Stimulated activated CD8-positive, alpha-beta memory T cell treated with anti-CD3 and anti-CD28 coated beads, Interleukin-2, amount 100 ng/mL, for 1 hour (primary cell): ENCODE results near the gene KIRREL3.

Source experiments
- DNase-seq, 2 donors: peaks; one replicate each; pipeline ENCODE4 v3.0.0-alpha.2; 2020; ENCODE audit warnings: low read depth in 2 of 2

Gene KIRREL3

GRCh38 chr11:126870021-126870420, 130.5 kb downstream of the KIRREL3 start:
- DNase-seq: no peak

GRCh38 chr11:126868741-126869140, 131.8 kb downstream of the KIRREL3 start:
- no peak for DNase-seq

GRCh38 chr11:126864934-126865333, 135.6 kb downstream of the KIRREL3 start:
- no peak for DNase-seq

GRCh38 chr11:126863294-126863997, 137.1 kb downstream of the KIRREL3 start:
- no peak for DNase-seq

- DNase-seq: no peak
Observed at GRCh38 chr11:126862664-126863243, 137.8 kb downstream of the KIRREL3 start.

- DNase-seq: no peak
Observed at GRCh38 chr11:126861796-126862459, 138.6 kb downstream of the KIRREL3 start.

DNA sequence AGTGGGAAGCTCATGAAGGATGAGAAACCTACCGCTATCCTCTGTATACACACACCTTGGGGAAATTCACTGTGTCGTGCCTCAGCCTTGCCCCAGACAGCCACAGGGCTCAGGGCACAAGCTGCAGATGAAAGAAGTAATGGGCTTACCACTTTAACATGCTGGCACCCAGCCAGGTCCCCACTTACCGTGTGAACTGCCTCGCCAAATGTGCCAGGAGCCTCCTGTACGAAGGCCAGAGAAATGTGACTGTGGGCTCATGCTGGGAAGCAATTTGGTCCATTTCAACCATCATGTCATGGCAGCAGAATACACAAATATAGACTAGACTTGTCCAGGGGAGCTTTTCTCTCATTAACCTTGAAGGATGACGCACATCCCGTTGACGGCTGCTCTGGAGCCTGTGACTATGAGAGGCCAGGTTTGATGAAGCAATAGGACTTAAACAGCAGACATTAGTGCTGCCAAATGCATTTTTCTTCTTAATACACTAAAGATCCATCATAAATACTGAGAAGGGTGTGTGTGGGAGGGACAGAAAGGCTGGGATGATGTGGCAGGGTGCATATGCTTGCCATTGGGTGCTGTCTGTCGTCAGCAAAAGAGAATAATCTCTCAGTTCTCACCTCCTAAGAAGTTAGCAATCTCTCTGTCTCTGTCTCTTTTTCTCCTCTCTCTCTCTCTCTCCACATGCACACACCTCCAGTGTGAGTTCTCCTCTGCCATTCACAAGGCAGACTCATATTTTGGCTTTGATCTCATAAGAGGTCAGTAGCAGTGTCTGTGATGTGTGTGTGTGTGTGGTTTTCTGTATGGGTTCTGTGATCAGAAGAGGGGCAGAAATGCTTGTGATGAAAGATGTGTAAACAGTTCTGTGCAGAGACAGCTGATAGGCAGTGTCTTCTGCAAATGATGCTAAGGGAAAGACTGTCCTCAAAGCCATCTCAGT, 142.4 kb downstream of the KIRREL3 start:
- DNase-seq: no peak

- no peak for DNase-seq
Observed at GRCh38 chr11:126855536-126855935, 145.0 kb downstream of the KIRREL3 start.

DNA sequence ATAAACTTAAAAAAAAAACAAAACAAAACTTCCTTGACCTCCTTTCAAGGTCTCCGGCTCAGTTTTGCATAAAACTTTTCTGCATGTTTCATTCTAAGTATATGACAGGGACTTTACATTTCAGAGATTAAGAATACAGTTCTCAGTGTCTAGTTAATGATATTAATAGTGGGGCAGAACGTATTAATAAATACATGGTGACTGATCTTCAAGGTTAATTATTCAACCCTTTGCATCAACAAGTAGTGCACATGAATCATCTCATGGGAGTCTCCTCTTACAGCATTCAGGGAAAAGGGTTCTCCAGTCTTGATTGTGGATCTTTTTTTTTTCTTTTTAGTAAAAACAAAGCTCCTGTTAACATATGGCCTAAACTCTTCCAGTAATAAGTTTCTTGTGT, 146.8 kb downstream of the KIRREL3 start:
- DNase-seq: no peak

GRCh38 chr11:126844789-126845188, 155.8 kb downstream of the KIRREL3 start:
- no peak for DNase-seq

- no peak for DNase-seq
Observed at GRCh38 chr11:126843096-126843495, 157.5 kb downstream of the KIRREL3 start.

DNA sequence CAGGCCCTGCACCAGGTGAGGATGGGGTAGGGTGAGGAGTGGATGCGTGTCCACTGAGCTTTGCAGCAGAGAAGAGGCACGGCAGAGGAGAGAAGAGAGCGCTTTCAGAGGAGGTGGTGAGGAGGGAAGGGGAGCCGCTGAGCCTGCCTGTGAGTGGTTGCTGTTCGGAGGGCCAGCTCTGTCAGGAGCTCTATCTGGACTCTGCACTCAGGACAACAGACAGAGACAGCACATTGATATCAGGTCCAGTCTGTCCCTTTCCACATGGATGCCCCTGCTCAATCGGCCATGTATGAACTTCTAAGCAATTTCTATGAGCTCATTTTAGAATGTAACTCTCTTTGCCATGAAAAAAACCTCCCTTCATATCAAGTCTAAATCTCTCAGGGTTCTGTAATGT, 158.6 kb downstream of the KIRREL3 start:
- DNase-seq: no peak

DNA sequence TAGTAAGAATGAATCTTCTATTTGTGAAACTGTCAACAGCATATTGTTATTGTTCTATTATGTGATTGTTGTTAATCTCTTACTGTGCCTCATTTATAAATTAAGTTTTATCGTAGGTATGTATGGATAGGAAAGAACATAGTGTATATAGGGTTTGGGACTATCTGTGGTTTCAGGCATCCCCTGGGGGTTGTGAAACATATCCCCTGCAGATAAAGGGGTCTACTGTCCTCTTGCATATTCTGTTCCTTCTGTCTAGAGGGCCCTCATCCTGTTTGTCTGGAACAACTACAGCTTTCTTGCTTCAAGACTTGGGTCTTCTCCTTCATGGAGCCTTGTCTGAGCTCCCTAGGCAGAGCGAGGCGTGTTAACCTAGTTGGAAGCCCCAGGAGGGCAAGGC, 159.6 kb downstream of the KIRREL3 start:
- no peak for DNase-seq

DNA sequence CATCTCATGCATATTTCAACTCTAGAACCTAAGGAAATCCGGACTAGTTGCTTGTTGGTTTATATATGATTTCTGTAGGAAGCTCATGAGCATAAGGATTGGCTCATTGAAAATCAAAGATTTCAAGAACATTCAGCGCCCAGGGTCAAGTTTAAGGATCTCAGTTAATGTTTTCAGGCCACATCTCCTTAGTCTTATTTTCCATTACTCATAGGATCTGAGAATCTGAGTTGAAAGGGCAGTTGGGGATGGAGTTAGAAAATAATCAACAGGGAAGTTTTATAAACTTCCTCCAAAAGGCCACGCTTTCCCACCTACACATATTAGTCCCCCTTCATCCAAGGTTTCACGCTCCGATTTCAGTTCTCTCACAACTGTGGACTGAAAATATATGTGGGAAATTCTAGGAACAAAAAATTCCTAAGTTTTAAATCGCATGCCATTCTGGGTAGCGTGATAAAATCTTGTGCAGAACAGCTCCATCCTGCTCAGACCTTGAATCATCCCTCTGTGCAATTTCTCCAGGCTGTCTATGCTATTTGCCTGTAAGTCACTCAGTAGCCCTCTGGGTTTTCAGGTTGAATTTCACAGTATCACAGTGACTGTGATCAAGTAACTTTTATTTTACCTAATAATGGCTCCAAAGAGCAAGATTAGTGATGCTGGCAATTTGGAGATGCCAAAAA, 160.2 kb downstream of the KIRREL3 start:
- DNase-seq: no peak

GRCh38 chr11:126839496-126839895, 161.1 kb downstream of the KIRREL3 start:
- DNase-seq: no peak

DNA sequence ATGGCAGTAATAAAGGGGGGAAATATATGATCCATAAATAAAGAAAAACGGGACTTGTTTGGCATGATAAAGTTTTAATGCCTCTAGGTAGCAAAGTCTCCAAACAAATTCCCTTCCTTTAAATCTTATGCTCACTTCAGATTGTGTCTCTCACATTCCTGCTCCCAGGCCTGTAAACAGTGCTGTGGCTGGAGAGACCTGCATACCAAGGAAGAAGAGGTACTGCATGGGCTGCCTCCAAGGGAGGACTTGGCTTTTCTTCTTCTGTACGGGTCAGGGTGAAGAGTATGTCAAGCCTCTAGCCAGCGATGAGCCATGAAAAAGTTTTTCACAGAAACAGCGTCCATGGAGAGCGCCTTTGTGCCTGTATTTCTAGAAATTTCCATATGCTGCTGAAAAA, 161.8 kb downstream of the KIRREL3 start:
- DNase-seq: no peak

DNA sequence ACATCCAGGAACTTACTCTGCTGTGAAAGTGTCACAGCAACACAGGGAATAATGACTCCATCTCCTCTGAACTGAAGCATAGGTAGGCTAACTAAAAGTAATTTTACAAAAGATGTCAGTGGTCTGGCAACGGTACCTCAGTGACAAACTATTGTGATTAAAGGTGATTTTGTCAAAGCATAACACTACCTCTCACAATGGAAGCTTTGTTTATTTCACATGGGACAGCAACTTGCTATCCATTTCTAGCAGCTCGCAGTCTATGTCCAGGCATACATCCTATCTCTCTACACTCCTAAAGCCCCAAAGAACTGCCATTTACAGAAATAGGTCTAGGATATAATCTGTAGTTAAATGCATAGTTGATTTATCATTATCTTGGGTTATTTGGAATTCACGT, 163.0 kb downstream of the KIRREL3 start:
- no peak for DNase-seq

- no peak for DNase-seq
Observed at GRCh38 chr11:126834573-126834972, 166.0 kb downstream of the KIRREL3 start.

DNA sequence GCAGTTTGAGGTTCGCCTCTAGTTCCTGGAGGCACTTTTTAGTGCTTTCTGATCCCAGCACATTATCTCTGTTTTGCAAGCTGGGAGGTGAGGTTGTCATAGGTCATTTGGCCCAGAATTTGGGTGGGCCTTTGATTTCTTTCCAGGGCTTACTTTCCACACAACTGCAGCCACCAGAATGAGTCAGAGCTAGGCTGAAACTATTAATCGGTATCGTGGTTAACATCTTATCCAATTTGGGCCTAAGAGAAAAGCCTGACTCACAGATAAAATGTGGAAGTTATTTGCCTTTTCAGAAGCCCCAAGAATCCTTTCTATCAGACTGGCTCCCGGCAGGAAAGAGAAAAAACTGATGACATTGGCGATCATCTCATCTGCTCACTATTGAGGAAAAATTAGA, 166.4 kb downstream of the KIRREL3 start:
- no peak for DNase-seq

DNA sequence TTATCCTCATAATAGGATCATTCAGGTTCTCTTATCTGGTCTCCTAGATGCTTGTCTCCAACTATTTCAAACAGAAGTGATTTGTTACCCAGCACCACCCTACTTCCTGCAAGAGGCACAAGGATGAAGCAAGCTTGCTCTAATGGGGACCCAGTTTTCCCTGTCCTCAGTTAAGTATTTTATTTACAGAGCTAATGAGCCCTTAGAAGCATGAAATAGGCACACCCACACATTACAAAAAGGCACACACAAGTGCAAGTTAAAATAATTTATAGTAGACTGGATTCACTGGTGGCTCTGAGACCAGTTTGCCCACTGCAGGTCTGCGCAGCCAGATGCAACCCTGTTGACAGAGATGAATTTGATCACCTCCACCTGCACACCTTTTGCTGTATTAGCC, 167.5 kb downstream of the KIRREL3 start:
- DNase-seq: no peak

DNA sequence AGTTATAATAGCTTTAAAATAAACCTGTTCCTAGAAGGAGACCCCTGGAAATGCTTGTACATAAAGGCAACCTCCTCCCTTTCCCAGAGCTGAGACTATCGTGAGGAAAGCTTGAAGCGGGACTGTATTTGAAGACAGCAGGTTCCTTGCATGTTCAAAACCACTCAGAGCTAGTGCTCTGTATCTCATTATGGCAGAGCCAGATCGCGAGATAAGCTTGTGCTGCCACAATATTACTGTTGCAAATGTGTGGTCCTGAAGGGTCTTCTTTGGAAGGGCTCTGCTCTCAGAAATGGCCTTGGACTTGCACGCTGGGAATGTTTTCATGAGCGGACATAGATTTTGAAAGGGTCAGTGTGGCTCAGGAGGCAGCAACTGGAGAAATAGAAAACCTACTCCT, 168.2 kb downstream of the KIRREL3 start:
- no peak for DNase-seq
